GM12878 (cell line): ENCODE results near the gene CCDC8. TPM values are rescaled to one million over a fixed set of nuclear protein-coding genes. Genes with fewer than 3 reads are reported as not detected.

Source experiments
- ATAC-seq: fragments of 200-7000 bp; cut with Tn5 transposase; 3 replicates; pipeline ENCODE4 v1.9.1; 2020; ENCODE audit warnings: mild to moderate bottlenecking, moderate library complexity
- BruUV-seq: library from RNA; stranded (reverse); fragments of 400-500 nt; replicated peaks from 2 replicates; lab custom pipeline; 2021; lab: Mats Ljungman, UMichigan
- CTCF ChIA-PET: fragments of 300-600 bp; sonication (Branson Sonifier 250); formaldehyde crosslinking; extraction: SDS; loops from one replicate; lab custom pipeline; 2021; ENCODE audit warnings: inconsistent platforms; lab: Yijun Ruan, JAX
- POLR2A ChIA-PET: fragments of 350-600 bp; formaldehyde crosslinking; extraction: SDS; loops from one replicate; lab custom pipeline; 2021; ENCODE audit warnings: inconsistent platforms; lab: Charles Lee
- RAD21 ChIA-PET: fragments of 300-600 bp; sonication (Branson Sonifier 250); formaldehyde crosslinking; loops from one replicate; lab custom pipeline; 2023; ENCODE audit warnings: antibody characterized with exemption; ENCODE audit not compliant: unreplicated experiment; lab: Charles Lee
- SMC1A ChIA-PET: fragments of 300-600 bp; sonication (Branson Sonifier 250); formaldehyde crosslinking; loops from one replicate; lab custom pipeline; 2023; ENCODE audit not compliant: unreplicated experiment, uncharacterized antibody; lab: Charles Lee
- DNase-seq: peaks from one replicate; pipeline ENCODE4 v3.0.0-alpha.2; 2011; ENCODE audit warnings: low read depth, low spot score
- FAIRE-seq: peaks from 3 replicates; lab custom pipeline; 2011; peaks lifted over from hg19 to GRCh38; lab: Jason Lieb, UNC
- H2AFZ ChIP-seq: 2 replicates; pipeline ENCODE4 v1.6.0; 2011; ENCODE audit warnings: low read depth, low read length, control low read depth; ENCODE audit not compliant: control insufficient read depth
- H3K27ac ChIP-seq: 2 replicates; pipeline ENCODE4 v1.5.1; 2011; ENCODE audit warnings: control low read depth; ENCODE audit not compliant: control insufficient read depth, insufficient read depth
- H3K27me3 ChIP-seq, 2 experiments: replicated peaks in 1 of 2; 2 replicates each; pipeline versions ENCODE4 v1.6.0 to v1.6.1; 2011; ENCODE audit warnings: low read length in 1 of 2; ENCODE audit not compliant: control insufficient read depth in 2 of 2, insufficient read depth in 2 of 2
- H3K36me3 ChIP-seq, 2 experiments: 2 replicates each; pipeline ENCODE4 v1.5.1; 2011; ENCODE audit warnings: low read length in 1 of 2; ENCODE audit not compliant: control insufficient read depth in 2 of 2, insufficient read depth in 2 of 2
- H3K4me1 ChIP-seq: 2 replicates; pipeline ENCODE4 v1.6.1; 2011; ENCODE audit warnings: mild to moderate bottlenecking, low read length, moderate library complexity, mixed read lengths; ENCODE audit not compliant: control insufficient read depth, insufficient read depth
- H3K4me2 ChIP-seq: 2 replicates; pipeline ENCODE4 v1.6.0; 2011; ENCODE audit warnings: control low read depth; ENCODE audit not compliant: control insufficient read depth, insufficient read depth
- H3K4me3 ChIP-seq: fragments of 200-600 bp; sonication (generic); 2 replicates; pipeline ENCODE4 v1.5.1; 2016
- H3K79me2 ChIP-seq: 2 replicates; pipeline ENCODE4 v1.6.0; 2011; ENCODE audit warnings: low read length; ENCODE audit not compliant: control insufficient read depth, insufficient read depth
- H3K9ac ChIP-seq: 2 replicates; pipeline ENCODE4 v1.8.0; 2011; ENCODE audit warnings: low read length, control low read depth, mixed read lengths; ENCODE audit not compliant: control insufficient read depth, insufficient read depth
- H3K9me3 ChIP-seq: replicated peaks from 3 replicates; pipeline ENCODE4 v1.5.1; 2011; ENCODE audit warnings: mild to moderate bottlenecking, low read length; ENCODE audit not compliant: control insufficient read depth, insufficient read depth
- H4K20me1 ChIP-seq: 2 replicates; pipeline ENCODE4 v1.6.0; 2011; ENCODE audit not compliant: control insufficient read depth, insufficient read depth
- ATF3 ChIP-seq: IDR thresholded peaks from 2 replicates; pipeline ENCODE4 v1.6.1; 2011; ENCODE audit warnings: low read depth, mild to moderate bottlenecking, low read length, moderate library complexity, borderline replicate concordance; ENCODE audit errors: extremely low read depth
- EZH2 ChIP-seq: IDR thresholded peaks from 2 replicates; pipeline ENCODE4 v1.6.1; 2012; ENCODE audit warnings: low read depth, mild to moderate bottlenecking, control low read depth, inconsistent platforms, low read length, borderline replicate concordance; ENCODE audit not compliant: control insufficient read depth
- HDGF ChIP-seq: fragments of 450-650 bp; IDR thresholded peaks from 2 replicates; pipeline ENCODE4 v1.6.1; 2016; ENCODE audit warnings: antibody characterized with exemption
- MEF2B ChIP-seq: fragments of 450-650 bp; IDR thresholded peaks from 2 replicates; pipeline ENCODE4 v1.6.1; 2018; ENCODE audit warnings: mild to moderate bottlenecking, moderate library complexity; ENCODE audit not compliant: partially characterized antibody, poor library complexity, severe bottlenecking
- MTA2 ChIP-seq: fragments of 450-650 bp; IDR thresholded peaks from 2 replicates; pipeline ENCODE4 v1.6.1; 2016; ENCODE audit warnings: low read depth, mild to moderate bottlenecking, moderate library complexity
- NR2C2 ChIP-seq: IDR thresholded peaks from 2 replicates; pipeline ENCODE4 v1.6.1; 2011; ENCODE audit warnings: borderline replicate concordance, low read depth; ENCODE audit not compliant: control insufficient read depth, insufficient read length
- PAX5 ChIP-seq: IDR thresholded peaks from 2 replicates; pipeline ENCODE4 v1.6.1; 2011; ENCODE audit warnings: low read depth, low read length, borderline replicate concordance
- RBBP5 ChIP-seq: fragments of 200-600 bp; sonication (generic); conservative IDR thresholded peaks from 2 replicates; pipeline ENCODE4 v1.6.1; 2016
- SUPT20H ChIP-seq: IDR thresholded peaks from 2 replicates; pipeline ENCODE4 v1.6.1; 2011; ENCODE audit warnings: low read depth, mild to moderate bottlenecking, low read length, moderate library complexity, borderline replicate concordance; ENCODE audit not compliant: control insufficient read depth
- SUZ12 ChIP-seq: fragments of 200-600 bp; sonication (generic); IDR thresholded peaks from one replicate; pipeline ENCODE4 v1.6.1; 2018; ENCODE audit warnings: antibody characterized with exemption, mild to moderate bottlenecking; ENCODE audit not compliant: unreplicated experiment
- TAF1 ChIP-seq: IDR thresholded peaks from 2 replicates; pipeline ENCODE4 v1.6.1; 2011; ENCODE audit warnings: mild to moderate bottlenecking, low read depth, low read length, borderline replicate concordance
- ZBED1 ChIP-seq: IDR thresholded peaks from 2 replicates; pipeline ENCODE4 v1.6.1; 2016; ENCODE audit warnings: borderline replicate concordance
- ZBTB40 ChIP-seq: fragments of 450-650 bp; IDR thresholded peaks from 2 replicates; pipeline ENCODE4 v1.6.1; 2016; ENCODE audit warnings: mild to moderate bottlenecking, moderate library complexity, borderline replicate concordance
- ZZZ3 ChIP-seq: IDR thresholded peaks from 2 replicates; pipeline ENCODE4 v1.6.1; 2011; ENCODE audit warnings: low read depth; ENCODE audit not compliant: control insufficient read depth, insufficient read length
- WGBS: methylation state at CpG from one replicate; pipeline ENCODE4 v1.1.6; 2016; ENCODE audit warnings: low lambda C conversion rate; ENCODE audit not compliant: insufficient replicate concordance, insufficient coverage; ENCODE audit errors: missing lambda C conversion rate; 5-methylcytosine and 5-hydroxymethylcytosine counted together
- in situ Hi-C: fragments of 300-500 bp; cut with MboI; formaldehyde crosslinking; loops from 9 replicates; pipeline ENCODE4 v1.14.3; 2018; ENCODE audit warnings: mixed read lengths
- intact Hi-C: fragments of 100-400 bp; cut with micrococcal nuclease; formaldehyde crosslinking; loops from one replicate; pipeline ENCODE4 v1.14.2; 2022; ENCODE audit not compliant: unreplicated experiment
- polyA plus RNA-seq, 11 experiments: library from polyadenylated mRNA; depleted of rRNA in 4 of 11; unstranded in 6 of 11; stranded (reverse) in 5 of 11; fragments of >200 nt; fragmentation: Nextera tagmentation in 4 of 11; fragmentation: Illumina TruSeq in 1 of 11; extraction: Ambion mirVana in 4 of 11; extraction: Trizol in 1 of 11; gene quantifications; 1 replicate in 1 of 11; 2 replicates in 10 of 11; pipeline versions ENCODE4 v1.2.1 to v1.2.3, GENCODE V29; 2011 to 2016; ENCODE audit warnings: inconsistent platforms in 2 of 11, missing spikeins in 2 of 11, low read depth in 1 of 11
- total RNA-seq, 4 experiments: library from RNA; depleted of rRNA in 3 of 4; stranded (reverse); fragments of >200 nt in 3 of 4; fragmentation: Illumina TruSeq in 1 of 4; extraction: Trizol in 1 of 4; gene quantifications; 2 replicates each; pipeline versions ENCODE4 v1.2.1 to v1.2.3, GENCODE V29; 2013 to 2021
- TF ChIP-seq, protein P1 (sequence below): fragments of 450-650 bp; IDR thresholded peaks from 2 replicates; pipeline ENCODE4 v1.6.1; 2017; ENCODE audit warnings: mild to moderate bottlenecking, moderate library complexity

Gene CCDC8
- total and polyA plus RNA-seq, 10 of the 15 experiments (the other 5 are each of a cell fraction or from before 2014, with no cell fraction given): under 0.01 to 0.15 (median 0.05) TPM; not detected in 5

DNA sequence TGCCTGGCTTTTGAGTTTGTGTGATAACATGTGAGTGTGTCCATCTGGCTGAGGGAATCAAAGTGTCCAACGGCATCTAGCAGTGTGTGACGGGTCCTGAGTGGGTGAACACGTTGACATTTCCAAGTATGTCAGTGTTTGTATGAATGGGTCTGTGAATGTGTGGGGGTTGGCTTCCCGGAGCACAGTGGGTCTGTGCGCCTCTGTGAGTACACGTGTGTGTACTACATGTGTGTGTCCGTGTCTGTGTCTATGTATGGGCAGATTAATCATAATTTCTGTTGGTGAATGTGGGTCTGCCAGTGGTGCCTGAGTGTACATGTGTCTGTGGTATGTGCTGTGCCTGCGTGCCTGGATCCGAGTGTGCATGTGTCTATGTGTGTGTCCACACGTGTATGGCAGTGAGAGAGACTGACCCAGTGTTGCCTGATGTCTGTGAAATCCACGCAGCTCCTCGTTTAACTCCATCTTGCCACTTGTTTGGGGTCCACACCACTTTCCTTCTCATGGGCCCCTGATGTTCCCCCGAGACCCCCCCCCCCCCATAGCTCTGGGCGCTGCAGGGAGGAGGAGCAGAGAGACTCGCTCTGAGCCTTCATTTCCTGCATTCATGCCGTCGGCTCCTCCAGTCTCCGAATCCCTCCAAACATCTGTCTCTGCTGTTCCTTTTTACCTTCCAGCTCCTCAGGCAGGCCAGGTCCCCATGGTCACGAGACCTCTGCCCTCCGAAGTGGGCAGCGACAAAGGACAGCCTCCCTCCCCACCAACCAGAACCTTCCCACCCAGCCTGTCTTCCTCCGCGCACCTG is 5.3 kb downstream of the CCDC8 start:
- Histone ChIP-seq H3K4me2 (no peak overlapping the region), H3K36me3 (no peaks in the 10 kb centered on the region), H3K4me3 (no peak overlapping the region), H4K20me1 (no peaks in the 10 kb centered on the region), H3K9ac (no peak overlapping the region), H3K4me1 (no peaks in the 10 kb centered on the region), H3K79me2 (no peaks in the 10 kb centered on the region), H3K27me3 (peaks cover 0 to 3% of the 10 kb centered on the region in 2 experiments; a peak in 3 of 4 replicates), H3K9me3 (no peaks in the 10 kb centered on the region), H3K27ac (no peak overlapping the region), H2AFZ (no peak overlapping the region)
- ChIA-PET CTCF (no interaction called here), RAD21 (no interaction called here), POLR2A (no interaction called here), SMC1A (no interaction called here)
- intact Hi-C loops: no loop called here
- in situ Hi-C loops: no loop called here
- FAIRE-seq (no peak), ATAC-seq (no peak), DNase-seq (no peak)
- BruUV-seq: no TSS peak
- 21% methylated on average over 21 of the region's 23 CpGs for WGBS
- TF ChIP-seq SUZ12: no peak
- no peak for TF ChIP-seq RBBP5
- no peak for TF ChIP-seq PAX5
- no peak for TF ChIP-seq TAF1
- TF ChIP-seq NR2C2: no peak
- no peak for TF ChIP-seq ZBED1
- no peak for TF ChIP-seq ZBTB40
- TF ChIP-seq EZH2: no peak
- TF ChIP-seq, protein P1, sequence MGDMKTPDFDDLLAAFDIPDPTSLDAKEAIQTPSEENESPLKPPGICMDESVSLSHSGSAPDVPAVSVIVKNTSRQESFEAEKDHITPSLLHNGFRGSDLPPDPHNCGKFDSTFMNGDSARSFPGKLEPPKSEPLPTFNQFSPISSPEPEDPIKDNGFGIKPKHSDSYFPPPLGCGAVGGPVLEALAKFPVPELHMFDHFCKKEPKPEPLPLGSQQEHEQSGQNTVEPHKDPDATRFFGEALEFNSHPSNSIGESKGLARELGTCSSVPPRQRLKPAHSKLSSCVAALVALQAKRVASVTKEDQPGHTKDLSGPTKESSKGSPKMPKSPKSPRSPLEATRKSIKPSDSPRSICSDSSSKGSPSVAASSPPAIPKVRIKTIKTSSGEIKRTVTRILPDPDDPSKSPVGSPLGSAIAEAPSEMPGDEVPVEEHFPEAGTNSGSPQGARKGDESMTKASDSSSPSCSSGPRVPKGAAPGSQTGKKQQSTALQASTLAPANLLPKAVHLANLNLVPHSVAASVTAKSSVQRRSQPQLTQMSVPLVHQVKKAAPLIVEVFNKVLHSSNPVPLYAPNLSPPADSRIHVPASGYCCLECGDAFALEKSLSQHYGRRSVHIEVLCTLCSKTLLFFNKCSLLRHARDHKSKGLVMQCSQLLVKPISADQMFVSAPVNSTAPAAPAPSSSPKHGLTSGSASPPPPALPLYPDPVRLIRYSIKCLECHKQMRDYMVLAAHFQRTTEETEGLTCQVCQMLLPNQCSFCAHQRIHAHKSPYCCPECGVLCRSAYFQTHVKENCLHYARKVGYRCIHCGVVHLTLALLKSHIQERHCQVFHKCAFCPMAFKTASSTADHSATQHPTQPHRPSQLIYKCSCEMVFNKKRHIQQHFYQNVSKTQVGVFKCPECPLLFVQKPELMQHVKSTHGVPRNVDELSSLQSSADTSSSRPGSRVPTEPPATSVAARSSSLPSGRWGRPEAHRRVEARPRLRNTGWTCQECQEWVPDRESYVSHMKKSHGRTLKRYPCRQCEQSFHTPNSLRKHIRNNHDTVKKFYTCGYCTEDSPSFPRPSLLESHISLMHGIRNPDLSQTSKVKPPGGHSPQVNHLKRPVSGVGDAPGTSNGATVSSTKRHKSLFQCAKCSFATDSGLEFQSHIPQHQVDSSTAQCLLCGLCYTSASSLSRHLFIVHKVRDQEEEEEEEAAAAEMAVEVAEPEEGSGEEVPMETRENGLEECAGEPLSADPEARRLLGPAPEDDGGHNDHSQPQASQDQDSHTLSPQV: no peak
- TF ChIP-seq MEF2B: no peak
- TF ChIP-seq ZZZ3: no peak
- no peak for TF ChIP-seq SUPT20H
- TF ChIP-seq ATF3: no peak
- TF ChIP-seq HDGF: no peak
- no peak for TF ChIP-seq MTA2
